ENCODE measurements around the gene TSC22D1. TPM values are rescaled to one million over a fixed set of nuclear protein-coding genes. Genes with fewer than 3 reads are reported as not detected.

The TSC22D1 gene
- total RNA-seq, 1 experiment from 2014 or later, result 194 TPM

DNA sequence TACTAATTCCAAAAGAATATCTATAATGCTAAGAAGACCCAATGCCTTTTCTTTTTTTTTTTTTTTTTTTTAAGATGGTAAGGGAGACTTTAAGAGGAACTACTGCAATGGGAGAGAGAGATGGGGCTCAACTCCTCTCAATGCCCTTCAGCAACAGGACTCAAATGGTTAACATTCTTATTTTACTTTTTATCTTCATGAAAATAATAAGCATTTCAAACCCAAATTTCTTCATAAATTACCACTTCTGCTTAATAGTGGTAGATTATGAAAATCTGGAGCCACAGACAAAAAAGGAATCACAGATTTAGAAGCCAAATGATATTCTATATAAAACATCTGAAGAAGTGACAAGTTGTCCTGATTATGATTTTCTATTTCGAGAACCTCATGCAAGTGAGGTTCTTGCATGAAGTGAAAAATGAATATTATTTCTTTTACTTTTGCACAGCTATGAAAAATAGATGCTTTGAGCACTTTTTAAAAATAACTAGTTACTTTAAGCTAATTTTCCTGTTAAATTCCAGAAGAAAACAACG lies 128.3 kb downstream of the TSC22D1 start:
- no peak for DNase-seq
- intact Hi-C loops (cut with micrococcal nuclease), result no loop called here
- Histone ChIP-seq H3K36me3 (ENCODE audit: low read depth, low read length) (no peaks in the 10 kb centered on the region), H3K4me2 (ENCODE audit: low read length) (no peak overlapping the region), H3K9me2 (replicated peaks; ENCODE audit: low read length) (no peaks in the 10 kb centered on the region), H3K9ac (ENCODE audit: low read length) (no peak overlapping the region), H3K27ac (ENCODE audit: low read length) (no peak overlapping the region), H2AFZ (ENCODE audit: low read length) (no peak overlapping the region), H3K27me3 (ENCODE audit: low read length) (no peaks in the 10 kb centered on the region), H3F3A (ENCODE audit: low read length, unreplicated experiment) (no peaks in the 10 kb centered on the region), H3K4me1 (ENCODE audit: insufficient read depth, low read length) (peaks cover 12% of the 10 kb centered on the region), H3K4me3 (ENCODE audit: low read length) (no peak overlapping the region), H3K79me2 (ENCODE audit: low read length) (peaks cover 5% of the 10 kb centered on the region; the same call in 1 of the 2 replicates), H4K20me1 (ENCODE audit: low read length) (no peaks in the 10 kb centered on the region), H3K9me3 (ENCODE audit: low read length) (no peaks in the 10 kb centered on the region)
- ChIA-PET CTCF (interaction anchor here (0.6 kb wide), 1 partner anchor 18 kb away, joined by 3 read pairs; no protein-coding TSS in a partner anchor), POLR2A (ENCODE audit: unreplicated experiment) (no interaction called here)
- no peak for ATAC-seq
- BruUV-seq (replicated peaks), result no TSS peak
- no peak for TF ChIP-seq EZH2 (IDR thresholded peaks at IDR 0.05; ENCODE audit: low read length, unreplicated experiment)
- TF ChIP-seq EZH2phosphoT487 (IDR thresholded peaks at IDR 0.05; ENCODE audit: borderline replicate concordance, low read length), result no peak
- TF ChIP-seq, protein P1, sequence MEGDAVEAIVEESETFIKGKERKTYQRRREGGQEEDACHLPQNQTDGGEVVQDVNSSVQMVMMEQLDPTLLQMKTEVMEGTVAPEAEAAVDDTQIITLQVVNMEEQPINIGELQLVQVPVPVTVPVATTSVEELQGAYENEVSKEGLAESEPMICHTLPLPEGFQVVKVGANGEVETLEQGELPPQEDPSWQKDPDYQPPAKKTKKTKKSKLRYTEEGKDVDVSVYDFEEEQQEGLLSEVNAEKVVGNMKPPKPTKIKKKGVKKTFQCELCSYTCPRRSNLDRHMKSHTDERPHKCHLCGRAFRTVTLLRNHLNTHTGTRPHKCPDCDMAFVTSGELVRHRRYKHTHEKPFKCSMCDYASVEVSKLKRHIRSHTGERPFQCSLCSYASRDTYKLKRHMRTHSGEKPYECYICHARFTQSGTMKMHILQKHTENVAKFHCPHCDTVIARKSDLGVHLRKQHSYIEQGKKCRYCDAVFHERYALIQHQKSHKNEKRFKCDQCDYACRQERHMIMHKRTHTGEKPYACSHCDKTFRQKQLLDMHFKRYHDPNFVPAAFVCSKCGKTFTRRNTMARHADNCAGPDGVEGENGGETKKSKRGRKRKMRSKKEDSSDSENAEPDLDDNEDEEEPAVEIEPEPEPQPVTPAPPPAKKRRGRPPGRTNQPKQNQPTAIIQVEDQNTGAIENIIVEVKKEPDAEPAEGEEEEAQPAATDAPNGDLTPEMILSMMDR (conservative IDR thresholded peaks at IDR 0.05; ENCODE audit: low read depth, low read length), result no peak

DNA sequence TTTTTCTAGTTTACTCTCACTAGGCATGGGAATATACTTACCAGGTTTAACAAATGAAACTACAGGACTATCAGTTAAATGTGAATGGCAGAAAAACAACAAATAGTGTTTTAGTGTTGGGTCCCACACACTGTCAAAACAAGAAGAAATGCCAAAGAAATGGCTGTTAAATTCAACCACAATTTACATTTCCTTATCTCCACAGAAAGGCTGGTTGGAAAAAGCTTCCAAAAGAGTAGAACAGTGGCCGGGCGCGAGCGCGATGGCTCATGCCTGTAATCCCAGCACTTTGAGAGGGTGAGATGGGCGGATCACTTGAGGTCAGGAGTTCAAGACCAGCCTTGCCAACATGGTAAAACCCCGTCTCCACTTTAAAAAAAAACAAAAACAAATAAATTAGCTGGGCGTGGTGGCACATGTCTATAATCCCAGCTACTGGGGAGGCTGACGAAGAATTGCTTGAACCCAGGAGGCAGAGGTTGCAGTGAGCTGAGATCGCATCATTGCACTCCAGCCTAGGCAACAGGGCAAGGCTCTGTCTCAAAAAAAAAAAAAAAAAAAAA lies 136.0 kb downstream of the TSC22D1 start:
- POLR2A ChIA-PET (ENCODE audit: unreplicated experiment), result no interaction called here
- H3K4me2 ChIP-seq (ENCODE audit: low read length), result no peak overlapping the region
- H3K9me2 ChIP-seq (replicated peaks; ENCODE audit: low read length), result no peaks in the 10 kb centered on the region
- BruUV-seq (replicated peaks), result no TSS peak
- no peak for ATAC-seq
- peaks cover 11% of the 10 kb centered on the region for H3K4me1 ChIP-seq (ENCODE audit: insufficient read depth, low read length)
- no peaks in the 10 kb centered on the region for H3K9me3 ChIP-seq (ENCODE audit: low read length)
- no peaks in the 10 kb centered on the region for H3K27me3 ChIP-seq (ENCODE audit: low read length)
- peaks cover 14% of the 10 kb centered on the region for H3K36me3 ChIP-seq (ENCODE audit: low read depth, low read length)
- H3K4me3 ChIP-seq (ENCODE audit: low read length), result no peak overlapping the region
- DNase-seq, result no peak
- TF ChIP-seq, protein P1 (conservative IDR thresholded peaks at IDR 0.05; ENCODE audit: low read depth, low read length), result no peak
- no peak for TF ChIP-seq EZH2phosphoT487 (IDR thresholded peaks at IDR 0.05; ENCODE audit: borderline replicate concordance, low read length)
- TF ChIP-seq EZH2 (IDR thresholded peaks at IDR 0.05; ENCODE audit: low read length, unreplicated experiment), result no peak
- no peak overlapping the region for H3K27ac ChIP-seq (ENCODE audit: low read length)
- peaks cover 14% of the 10 kb centered on the region for H4K20me1 ChIP-seq (ENCODE audit: low read length)
- CTCF ChIA-PET, result no interaction called here
- no peak overlapping the region for H3K9ac ChIP-seq (ENCODE audit: low read length)
- peaks cover 26% of the 10 kb centered on the region for H3K79me2 ChIP-seq (ENCODE audit: low read length)
- H3F3A ChIP-seq (ENCODE audit: low read length, unreplicated experiment), result no peaks in the 10 kb centered on the region
- intact Hi-C loops (cut with micrococcal nuclease), result no loop called here
- no peak overlapping the region for H2AFZ ChIP-seq (ENCODE audit: low read length)

DNA sequence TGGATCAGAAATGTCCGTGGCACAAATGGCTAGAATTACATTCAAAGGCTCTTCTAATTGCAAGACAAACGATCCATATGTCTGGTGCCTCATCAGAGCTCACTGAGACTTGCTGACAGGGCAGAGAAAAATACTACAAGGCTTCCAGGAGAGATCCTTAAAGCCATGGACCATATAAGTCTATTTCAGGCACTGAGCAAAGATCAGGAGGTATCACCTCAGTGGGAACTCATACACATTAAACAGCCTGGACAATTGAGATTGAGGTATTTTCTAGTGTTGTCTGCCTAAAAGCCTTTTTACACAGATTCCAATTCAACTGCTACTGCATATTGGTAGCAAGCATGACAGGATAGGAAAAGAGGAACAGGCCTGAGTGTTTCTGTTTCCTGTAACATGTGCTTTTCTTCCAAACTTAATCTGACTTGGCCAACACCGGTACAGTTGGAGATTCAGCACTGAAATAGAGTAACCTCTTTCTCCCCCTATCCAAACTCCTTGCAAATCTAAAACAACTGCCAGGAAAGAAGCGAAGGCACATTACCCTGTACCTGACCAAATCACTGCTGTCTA lies 136.6 kb downstream of the TSC22D1 start:
- TF ChIP-seq, protein P1 (conservative IDR thresholded peaks at IDR 0.05; ENCODE audit: low read depth, low read length), result no peak
- no peak for TF ChIP-seq EZH2 (IDR thresholded peaks at IDR 0.05; ENCODE audit: low read length, unreplicated experiment)
- no peak for TF ChIP-seq EZH2phosphoT487 (IDR thresholded peaks at IDR 0.05; ENCODE audit: borderline replicate concordance, low read length)
- Histone ChIP-seq H3K4me3 (ENCODE audit: low read length) (no peak overlapping the region), H3K36me3 (ENCODE audit: low read depth, low read length) (peaks cover 20% of the 10 kb centered on the region), H3K9me2 (replicated peaks; ENCODE audit: low read length) (no peaks in the 10 kb centered on the region), H2AFZ (ENCODE audit: low read length) (no peak overlapping the region), H3K4me2 (ENCODE audit: low read length) (no peak overlapping the region), H3K79me2 (ENCODE audit: low read length) (peaks cover 32% of the 10 kb centered on the region), H3K27ac (ENCODE audit: low read length) (no peak overlapping the region), H3K27me3 (ENCODE audit: low read length) (no peaks in the 10 kb centered on the region), H3K9me3 (ENCODE audit: low read length) (no peaks in the 10 kb centered on the region), H3F3A (ENCODE audit: low read length, unreplicated experiment) (no peaks in the 10 kb centered on the region), H3K9ac (ENCODE audit: low read length) (no peak overlapping the region), H4K20me1 (ENCODE audit: low read length) (peaks cover 20% of the 10 kb centered on the region), H3K4me1 (ENCODE audit: insufficient read depth, low read length) (peaks cover 15% of the 10 kb centered on the region)
- ChIA-PET POLR2A (ENCODE audit: unreplicated experiment) (no interaction called here), CTCF (no interaction called here)
- ATAC-seq, result no peak
- no peak for DNase-seq
- intact Hi-C loops (cut with micrococcal nuclease), result no loop called here
- BruUV-seq (replicated peaks), result no TSS peak
